GM12865 (cell line): ENCODE measurements around the gene CLDN20.
A peak's percentile ranks its signal among the peaks of the same experiment; 100 is the strongest.
"Not testable (repeated sequence)": the region's sequence is repeated elsewhere in the genome, so short reads cannot be mapped to it uniquely, and the experiment has no call there.

Experiments used
- DNase-seq: peaks from one replicate; pipeline ENCODE4 v3.0.0; 2010; ENCODE audit warnings: low read depth
- H3K4me3 ChIP-seq: 2 replicates; pipeline ENCODE4 v1.5.1; 2011; ENCODE audit warnings: mild to moderate bottlenecking, low read depth, low read length, control low read depth
- CTCF ChIP-seq: IDR thresholded peaks from 2 replicates; pipeline ENCODE4 v1.5.1; 2011; ENCODE audit warnings: low read length, control low read depth, low read depth, inconsistent platforms; ENCODE audit not compliant: insufficient read depth; ENCODE audit errors: missing control alignments

Gene CLDN20

GRCh38 chr6:155222506-155222905 is 41.3 kb upstream of the CLDN20 start:
- DNase-seq = no peak
- no peak for TF ChIP-seq CTCF
- H3K4me3 ChIP-seq = no peak overlapping the region

- peak; percentile 91 for DNase-seq
- no peak for TF ChIP-seq CTCF
- H3K4me3 ChIP-seq = peak overlapping the region; percentile 11; the same call in 1 of the 2 replicates
Measured at GRCh38 chr6:155223646-155224451, 40.0 kb upstream of the CLDN20 start.

- no peak for TF ChIP-seq CTCF
- no peak for DNase-seq
- no peak overlapping the region for H3K4me3 ChIP-seq
Measured at GRCh38 chr6:155224618-155225017, 39.2 kb upstream of the CLDN20 start.

- DNase-seq = no peak
- no peak for TF ChIP-seq CTCF
- H3K4me3 ChIP-seq = no peak overlapping the region
Measured at GRCh38 chr6:155227046-155227445, 36.8 kb upstream of the CLDN20 start.

- no peak for TF ChIP-seq CTCF
- no peak for DNase-seq
- H3K4me3 ChIP-seq = no peak overlapping the region
Measured at GRCh38 chr6:155228546-155229166, 35.2 kb upstream of the CLDN20 start.

- not testable (repeated sequence) for H3K4me3 ChIP-seq, DNase-seq
Measured at GRCh38 chr6:155230975-155231374, 32.8 kb upstream of the CLDN20 start.

GRCh38 chr6:155232848-155233247 is 31.0 kb upstream of the CLDN20 start:
- H3K4me3 ChIP-seq = no peak overlapping the region
- TF ChIP-seq CTCF = no peak
- DNase-seq = no peak
